ENCODE results near the gene UBXN7. TPM values are rescaled to one million over a fixed set of nuclear protein-coding genes. Genes with fewer than 3 reads are reported as not detected.
A peak's percentile ranks its signal among the peaks of the same experiment; 100 is the strongest.

UBXN7 gene
- total RNA-seq, 1 donor, result 21.0 TPM

DNA sequence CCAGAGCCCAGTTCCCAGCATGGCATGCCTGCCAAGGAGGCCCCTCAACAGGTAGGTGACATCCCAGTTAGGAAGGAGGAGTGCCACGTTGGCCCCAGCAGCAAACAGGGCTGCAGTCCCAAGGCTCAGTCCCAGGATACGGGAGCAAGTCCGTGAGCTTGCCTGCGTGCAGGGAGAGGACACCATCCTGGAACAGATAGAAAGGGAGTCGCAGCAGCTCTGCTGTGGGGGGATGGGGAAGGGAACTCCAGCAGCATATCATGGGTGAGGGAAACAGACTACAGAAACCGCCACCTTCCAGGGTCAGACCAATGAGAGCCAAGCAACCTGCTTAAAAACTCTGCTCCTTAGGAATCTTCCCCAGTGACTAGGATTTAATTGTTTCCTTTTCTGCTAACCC is 104.8 kb downstream of the UBXN7 start:
- Histone ChIP-seq H3K4me1 (ENCODE audit: insufficient read depth, low read length) (peaks cover 5% of the 10 kb centered on the region), H4K20me1 (ENCODE audit: insufficient read depth, low read length) (no peaks in the 10 kb centered on the region), H3K36me3 (ENCODE audit: insufficient read depth, low read length) (no peaks in the 10 kb centered on the region), H3K4me3 (ENCODE audit: insufficient read depth, low read length) (peak overlapping the region; percentile 35), H3K9me3 (ENCODE audit: low read depth, low read length) (no peaks in the 10 kb centered on the region), H2AFZ (ENCODE audit: low read length) (peak overlapping the region; percentile 82), H3K27me3 (ENCODE audit: insufficient read depth, low read length) (no peaks in the 10 kb centered on the region), H3K79me2 (ENCODE audit: insufficient read depth, low read length) (no peaks in the 10 kb centered on the region), H3K27ac (ENCODE audit: low read depth, low read length) (no peak overlapping the region), H3K4me2 (ENCODE audit: insufficient read depth, low read length) (peak overlapping the region; percentile 58)
- TF ChIP-seq, protein P1, sequence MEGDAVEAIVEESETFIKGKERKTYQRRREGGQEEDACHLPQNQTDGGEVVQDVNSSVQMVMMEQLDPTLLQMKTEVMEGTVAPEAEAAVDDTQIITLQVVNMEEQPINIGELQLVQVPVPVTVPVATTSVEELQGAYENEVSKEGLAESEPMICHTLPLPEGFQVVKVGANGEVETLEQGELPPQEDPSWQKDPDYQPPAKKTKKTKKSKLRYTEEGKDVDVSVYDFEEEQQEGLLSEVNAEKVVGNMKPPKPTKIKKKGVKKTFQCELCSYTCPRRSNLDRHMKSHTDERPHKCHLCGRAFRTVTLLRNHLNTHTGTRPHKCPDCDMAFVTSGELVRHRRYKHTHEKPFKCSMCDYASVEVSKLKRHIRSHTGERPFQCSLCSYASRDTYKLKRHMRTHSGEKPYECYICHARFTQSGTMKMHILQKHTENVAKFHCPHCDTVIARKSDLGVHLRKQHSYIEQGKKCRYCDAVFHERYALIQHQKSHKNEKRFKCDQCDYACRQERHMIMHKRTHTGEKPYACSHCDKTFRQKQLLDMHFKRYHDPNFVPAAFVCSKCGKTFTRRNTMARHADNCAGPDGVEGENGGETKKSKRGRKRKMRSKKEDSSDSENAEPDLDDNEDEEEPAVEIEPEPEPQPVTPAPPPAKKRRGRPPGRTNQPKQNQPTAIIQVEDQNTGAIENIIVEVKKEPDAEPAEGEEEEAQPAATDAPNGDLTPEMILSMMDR (IDR thresholded peaks at IDR 0.05; ENCODE audit: extremely low read depth, low read depth, low read length), result no peak
- no peak for DNase-seq (ENCODE audit: insufficient read length, low spot score, missing footprints)

DNA sequence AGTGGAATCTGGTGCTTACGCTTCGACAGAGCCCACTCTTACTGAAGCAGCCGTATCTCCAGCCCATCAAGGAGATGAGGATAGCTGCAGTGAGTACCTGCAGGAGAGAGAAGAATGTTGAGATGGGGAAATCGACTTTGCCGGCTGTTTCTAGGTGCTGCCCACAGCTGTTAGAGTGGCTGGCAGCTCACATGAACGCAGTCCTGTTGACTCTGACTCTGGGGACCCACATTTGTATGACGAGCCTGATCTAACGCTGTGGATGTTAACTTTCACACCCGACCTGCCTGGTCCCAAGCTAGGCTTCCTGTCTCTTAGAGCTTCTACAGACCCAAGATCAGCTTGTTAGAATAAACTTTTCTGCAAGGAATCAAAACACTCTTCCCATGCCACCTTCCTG is 105.3 kb downstream of the UBXN7 start:
- Histone ChIP-seq H3K9me3 (ENCODE audit: low read depth, low read length) (no peaks in the 10 kb centered on the region), H3K27ac (ENCODE audit: low read depth, low read length) (no peak overlapping the region), H4K20me1 (ENCODE audit: insufficient read depth, low read length) (no peaks in the 10 kb centered on the region), H3K36me3 (ENCODE audit: insufficient read depth, low read length) (no peaks in the 10 kb centered on the region), H3K79me2 (ENCODE audit: insufficient read depth, low read length) (no peaks in the 10 kb centered on the region), H3K4me1 (ENCODE audit: insufficient read depth, low read length) (peaks cover 5% of the 10 kb centered on the region), H2AFZ (ENCODE audit: low read length) (peak overlapping the region; percentile 82), H3K4me2 (ENCODE audit: insufficient read depth, low read length) (peak overlapping the region; percentile 58), H3K27me3 (ENCODE audit: insufficient read depth, low read length) (no peaks in the 10 kb centered on the region), H3K4me3 (ENCODE audit: insufficient read depth, low read length) (no peak overlapping the region)
- TF ChIP-seq, protein P1 (IDR thresholded peaks at IDR 0.05; ENCODE audit: extremely low read depth, low read depth, low read length), result no peak
- no peak for DNase-seq (ENCODE audit: insufficient read length, low spot score, missing footprints)

DNA sequence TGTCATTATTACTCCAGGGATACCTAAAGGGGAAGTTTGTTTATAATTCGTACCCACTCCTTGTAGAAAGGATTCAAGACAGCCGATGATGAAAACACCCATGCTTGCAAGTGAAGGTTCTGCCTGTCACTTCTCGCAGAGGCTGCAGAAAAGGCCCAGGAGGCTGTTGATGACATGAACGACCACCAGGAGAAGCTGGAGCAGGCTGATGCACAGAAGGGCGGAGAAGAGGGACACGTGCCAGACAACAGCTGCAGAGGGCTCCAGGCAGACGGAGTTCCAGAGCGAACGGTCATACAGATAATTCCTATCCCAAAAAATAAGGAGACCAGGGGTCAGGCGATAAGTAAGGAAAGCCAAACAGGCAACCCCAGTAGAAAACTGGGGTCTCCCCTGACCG is 108.5 kb downstream of the UBXN7 start:
- H3K4me3 ChIP-seq (ENCODE audit: insufficient read depth, low read length), result no peak overlapping the region
- H4K20me1 ChIP-seq (ENCODE audit: insufficient read depth, low read length), result no peaks in the 10 kb centered on the region
- no peak overlapping the region for H3K4me2 ChIP-seq (ENCODE audit: insufficient read depth, low read length)
- H2AFZ ChIP-seq (ENCODE audit: low read length), result no peak overlapping the region
- H3K36me3 ChIP-seq (ENCODE audit: insufficient read depth, low read length), result no peaks in the 10 kb centered on the region
- H3K27me3 ChIP-seq (ENCODE audit: insufficient read depth, low read length), result no peaks in the 10 kb centered on the region
- TF ChIP-seq, protein P1 (IDR thresholded peaks at IDR 0.05; ENCODE audit: extremely low read depth, low read depth, low read length), result no peak
- peaks cover 5% of the 10 kb centered on the region for H3K4me1 ChIP-seq (ENCODE audit: insufficient read depth, low read length)
- no peaks in the 10 kb centered on the region for H3K9me3 ChIP-seq (ENCODE audit: low read depth, low read length)
- H3K27ac ChIP-seq (ENCODE audit: low read depth, low read length), result no peak overlapping the region
- DNase-seq (ENCODE audit: insufficient read length, low spot score, missing footprints), result no peak
- no peaks in the 10 kb centered on the region for H3K79me2 ChIP-seq (ENCODE audit: insufficient read depth, low read length)

DNA sequence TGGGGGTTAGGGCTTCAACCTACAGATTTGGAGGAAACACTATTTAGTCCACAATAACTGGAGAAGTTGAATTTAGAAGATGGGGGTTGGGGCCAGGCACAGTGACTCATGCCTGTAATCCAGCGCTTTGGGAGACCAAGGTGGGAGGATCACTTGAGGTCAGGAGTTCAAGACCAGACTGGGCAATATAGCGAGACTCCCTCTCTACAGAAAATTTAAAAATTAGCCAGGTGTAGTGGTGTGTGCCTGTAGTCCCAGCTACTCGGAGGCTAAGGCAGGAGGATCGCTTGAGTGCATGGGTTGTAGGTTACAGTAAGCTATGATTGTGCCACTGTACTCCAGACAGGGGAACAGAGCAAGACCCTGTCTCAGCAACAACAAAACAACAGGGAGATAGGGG is 109.2 kb downstream of the UBXN7 start:
- no peaks in the 10 kb centered on the region for H3K9me3 ChIP-seq (ENCODE audit: low read depth, low read length)
- no peak for DNase-seq (ENCODE audit: insufficient read length, low spot score, missing footprints)
- no peaks in the 10 kb centered on the region for H3K79me2 ChIP-seq (ENCODE audit: insufficient read depth, low read length)
- peaks cover 5% of the 10 kb centered on the region for H3K4me1 ChIP-seq (ENCODE audit: insufficient read depth, low read length)
- no peak overlapping the region for H3K4me3 ChIP-seq (ENCODE audit: insufficient read depth, low read length)
- no peaks in the 10 kb centered on the region for H4K20me1 ChIP-seq (ENCODE audit: insufficient read depth, low read length)
- H3K27me3 ChIP-seq (ENCODE audit: insufficient read depth, low read length), result no peaks in the 10 kb centered on the region
- no peaks in the 10 kb centered on the region for H3K36me3 ChIP-seq (ENCODE audit: insufficient read depth, low read length)
- no peak overlapping the region for H2AFZ ChIP-seq (ENCODE audit: low read length)
- H3K27ac ChIP-seq (ENCODE audit: low read depth, low read length), result no peak overlapping the region
- no peak overlapping the region for H3K4me2 ChIP-seq (ENCODE audit: insufficient read depth, low read length)
- TF ChIP-seq, protein P1 (IDR thresholded peaks at IDR 0.05; ENCODE audit: extremely low read depth, low read depth, low read length), result no peak

Data from osteoblast (primary cell).